ENCODE results near the gene PARS2. TPM values are rescaled to one million over a fixed set of nuclear protein-coding genes. Genes with fewer than 3 reads are reported as not detected.

Gene PARS2
- total RNA-seq, 1 experiment from 2014 or later: 10.2 TPM

DNA sequence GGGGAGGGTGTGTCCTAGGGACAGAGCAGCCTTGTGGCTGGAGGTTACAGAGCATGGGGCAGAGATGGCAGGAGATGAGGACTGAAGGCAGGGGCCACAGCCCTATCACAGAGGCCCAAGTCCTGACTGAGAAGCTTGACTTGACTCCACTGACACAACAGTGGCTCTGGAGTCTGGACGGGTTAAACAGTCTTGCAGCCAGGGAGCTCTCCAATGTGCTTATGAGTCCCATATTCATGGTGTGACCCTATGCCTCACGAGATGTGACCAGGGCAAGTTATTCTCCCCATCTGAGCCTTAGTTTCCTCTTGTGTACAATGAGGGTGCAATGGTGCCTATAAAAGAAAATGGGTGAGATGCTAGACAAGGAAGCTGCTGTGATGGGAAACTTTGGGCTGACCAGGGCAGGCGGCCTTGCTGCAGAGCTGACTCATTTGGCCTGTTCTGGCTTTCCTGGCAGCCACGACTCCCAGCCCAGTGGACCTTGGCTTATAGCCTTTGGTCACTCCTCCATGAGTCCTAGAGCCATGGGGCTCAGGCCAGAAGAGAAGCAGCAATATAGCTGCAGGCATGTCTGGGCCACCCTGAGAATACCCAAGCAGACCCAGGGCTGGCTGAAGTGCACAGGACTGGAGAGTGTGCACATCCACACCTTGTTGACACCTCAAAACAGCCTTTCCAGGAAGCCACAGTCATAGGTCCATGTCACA, 39.6 kb upstream of the PARS2 start:
- Histone ChIP-seq H4K20me1 (ENCODE audit: control insufficient read depth, insufficient read depth, insufficient read length) (no peaks in the 10 kb centered on the region), H3K14ac (ENCODE audit: insufficient read depth, low read length) (no peak overlapping the region), H3K18ac (ENCODE audit: insufficient read length, low read depth, low read length) (no peak overlapping the region), H3K27me3 (ENCODE audit: insufficient read depth, low read length) (no peaks in the 10 kb centered on the region; the same call in 1 of the 2 replicates), H2BK5ac (ENCODE audit: insufficient read length, low read length) (no peak overlapping the region), H3K27ac (ENCODE audit: insufficient read length, low read depth, low read length) (no peak overlapping the region), H2AFZ (ENCODE audit: low read length) (no peak overlapping the region), H3K56ac (ENCODE audit: insufficient read length, low read depth, low read length) (no peak overlapping the region), H2BK120ac (ENCODE audit: low read depth, low read length, poor library complexity, severe bottlenecking) (no peak overlapping the region), H3K23ac (ENCODE audit: insufficient read length, low read depth, low read length) (no peak overlapping the region), H3K4me1 (ENCODE audit: insufficient read depth, low read length) (no peaks in the 10 kb centered on the region), H4K91ac (ENCODE audit: insufficient read length, low read depth, low read length) (no peak overlapping the region), H3K9ac (ENCODE audit: extremely low read depth, insufficient read length, low read length) (no peak overlapping the region), H3K9me3 (ENCODE audit: control insufficient read depth, low read depth, low read length) (no peaks in the 10 kb centered on the region), H2AK5ac (ENCODE audit: insufficient read length, low read length) (no peak overlapping the region), H2BK12ac (ENCODE audit: insufficient read length, low read depth, low read length) (no peak overlapping the region), H2BK20ac (ENCODE audit: low read depth, low read length, poor library complexity, severe bottlenecking) (no peak overlapping the region), H3K4me2 (ENCODE audit: insufficient read depth, insufficient read length, low read length) (no peak overlapping the region), H3K4ac (ENCODE audit: low read depth, low read length) (no peak overlapping the region), H3T11ph (ENCODE audit: low read length) (no peak overlapping the region), H3K79me1 (ENCODE audit: insufficient read depth, low read depth, low read length, poor library complexity, severe bottlenecking) (no peaks in the 10 kb centered on the region), H3K23me2 (ENCODE audit: insufficient read length, low read depth, low read length, poor library complexity, severe bottlenecking) (no peaks in the 10 kb centered on the region), H3K79me2 (ENCODE audit: insufficient read depth, low read length) (no peaks in the 10 kb centered on the region), H4K5ac (ENCODE audit: insufficient read length, low read depth, low read length) (no peak overlapping the region), H4K8ac (replicated peaks; ENCODE audit: insufficient read length, low read depth, low read length) (no peak overlapping the region), H2BK15ac (ENCODE audit: low read depth, low read length) (no peak overlapping the region)
- no CpG with 5 or more reads among the region's 4 CpGs for WGBS (ENCODE audit: extremely low coverage, insufficient read length, low lambda C conversion rate)
- peak; percentile 24 for DNase-seq
- Mint-ChIP-seq H3K4me1 (peaks cover 5 to 10% of the 10 kb centered on the region in 2 experiments), H3K27me3 (ENCODE audit: low read depth) (peaks cover 33% of the 10 kb centered on the region), H3K27ac (no peak overlapping the region), H3K4me3 (no peak overlapping the region), H3K9me3 (no peaks in the 10 kb centered on the region), H3K36me3 (ENCODE audit: insufficient read depth in 1 of 3, low read depth in 3 of 3) (no peaks in the 10 kb centered on the region)
- TF ChIP-seq, protein P1, sequence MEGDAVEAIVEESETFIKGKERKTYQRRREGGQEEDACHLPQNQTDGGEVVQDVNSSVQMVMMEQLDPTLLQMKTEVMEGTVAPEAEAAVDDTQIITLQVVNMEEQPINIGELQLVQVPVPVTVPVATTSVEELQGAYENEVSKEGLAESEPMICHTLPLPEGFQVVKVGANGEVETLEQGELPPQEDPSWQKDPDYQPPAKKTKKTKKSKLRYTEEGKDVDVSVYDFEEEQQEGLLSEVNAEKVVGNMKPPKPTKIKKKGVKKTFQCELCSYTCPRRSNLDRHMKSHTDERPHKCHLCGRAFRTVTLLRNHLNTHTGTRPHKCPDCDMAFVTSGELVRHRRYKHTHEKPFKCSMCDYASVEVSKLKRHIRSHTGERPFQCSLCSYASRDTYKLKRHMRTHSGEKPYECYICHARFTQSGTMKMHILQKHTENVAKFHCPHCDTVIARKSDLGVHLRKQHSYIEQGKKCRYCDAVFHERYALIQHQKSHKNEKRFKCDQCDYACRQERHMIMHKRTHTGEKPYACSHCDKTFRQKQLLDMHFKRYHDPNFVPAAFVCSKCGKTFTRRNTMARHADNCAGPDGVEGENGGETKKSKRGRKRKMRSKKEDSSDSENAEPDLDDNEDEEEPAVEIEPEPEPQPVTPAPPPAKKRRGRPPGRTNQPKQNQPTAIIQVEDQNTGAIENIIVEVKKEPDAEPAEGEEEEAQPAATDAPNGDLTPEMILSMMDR (conservative IDR thresholded peaks at IDR 0.05): no peak
